Loucy (cell line): ENCODE data around the gene TGFB2.

Experiments used
- H2AFZ ChIP-seq: fragments of 200-600 bp; sonication (generic); 2 replicates; pipeline ENCODE4 v1.6.0; 2016; ENCODE audit warnings: antibody characterized with exemption, mild to moderate bottlenecking, low read length, moderate library complexity
- H3F3A ChIP-seq: fragments of 200-600 bp; 2 replicates; pipeline ENCODE4 v1.6.0; 2016; ENCODE audit warnings: antibody characterized with exemption, low read depth, mild to moderate bottlenecking
- H3K27me3 ChIP-seq: fragments of 200-600 bp; sonication (generic); 2 replicates; pipeline ENCODE4 v1.6.1; 2014; ENCODE audit warnings: low read length, mild to moderate bottlenecking; ENCODE audit not compliant: insufficient read depth, poor library complexity, severe bottlenecking
- H3K36me3 ChIP-seq: fragments of 200-600 bp; sonication (generic); 2 replicates; pipeline ENCODE4 v1.6.1; 2016; ENCODE audit warnings: low read length; ENCODE audit not compliant: insufficient read depth
- H3K4me1 ChIP-seq: fragments of 200-600 bp; sonication (generic); 2 replicates; pipeline ENCODE4 v1.5.1; 2014; ENCODE audit warnings: low read length, mild to moderate bottlenecking; ENCODE audit not compliant: insufficient read depth, poor library complexity, severe bottlenecking
- H3K4me2 ChIP-seq: fragments of 200-600 bp; sonication (generic); 2 replicates; pipeline ENCODE4 v1.6.0; 2014; ENCODE audit warnings: antibody characterized with exemption, low read length, low read depth, mild to moderate bottlenecking; ENCODE audit not compliant: poor library complexity, severe bottlenecking
- H3K4me3 ChIP-seq: fragments of 200-600 bp; sonication (generic); 2 replicates; pipeline ENCODE4 v1.5.1; 2014; ENCODE audit warnings: low read length, mild to moderate bottlenecking, mixed read lengths; ENCODE audit not compliant: poor library complexity, severe bottlenecking
- H3K79me2 ChIP-seq: fragments of 200-600 bp; sonication (generic); 2 replicates; pipeline ENCODE4 v1.6.1; 2014; ENCODE audit warnings: low read length; ENCODE audit not compliant: insufficient read depth
- H3K9ac ChIP-seq: fragments of 200-600 bp; sonication (generic); 2 replicates; pipeline ENCODE4 v1.6.0; 2014; ENCODE audit warnings: mild to moderate bottlenecking, low read depth, low read length, moderate library complexity; ENCODE audit not compliant: poor library complexity, severe bottlenecking
- H3K9me2 ChIP-seq: fragments of 200-600 bp; sonication (generic); replicated peaks from 2 replicates; pipeline ENCODE4 v1.6.1; 2016; ENCODE audit warnings: low read depth, low read length, mixed read lengths
- H3K9me3 ChIP-seq: fragments of 200-600 bp; sonication (generic); 2 replicates; pipeline ENCODE4 v1.6.1; 2014; ENCODE audit warnings: mild to moderate bottlenecking, antibody characterized with exemption, low read length, low read depth; ENCODE audit not compliant: insufficient read depth
- H4K20me1 ChIP-seq: fragments of 200-600 bp; sonication (generic); 2 replicates; pipeline ENCODE4 v1.6.0; 2014; ENCODE audit warnings: antibody characterized with exemption, low read length, mild to moderate bottlenecking; ENCODE audit not compliant: insufficient read depth, poor library complexity, severe bottlenecking
- CTCF ChIP-seq: fragments of 200-600 bp; sonication (generic); conservative IDR thresholded peaks from 2 replicates; pipeline ENCODE4 v1.5.1; 2014; ENCODE audit warnings: mild to moderate bottlenecking, antibody characterized with exemption, low read length
- EZH2phosphoT487 ChIP-seq: fragments of 200-600 bp; IDR thresholded peaks from 2 replicates; pipeline ENCODE4 v1.6.1; 2018; ENCODE audit warnings: antibody characterized with exemption, mild to moderate bottlenecking, moderate library complexity, borderline replicate concordance

Gene TGFB2

GRCh38 chr1:218344814-218345672 is at the start of gene TGFB2:
Gene TGFB2, plus strand, starts transcription at chr1:218345336. Its CDS starts 1,366 bp downstream, at chr1:218346702.
- Histone ChIP-seq H3K4me2 (peak within 1 kb of the TSS; percentile 77), H3K4me3 (peak within 1 kb of the TSS; percentile 77), H3K36me3 (no peaks in the 10 kb centered on the region), H3F3A (no peaks in the 10 kb centered on the region; the same call in 1 of the 2 replicates), H3K27me3 (peaks cover 6% of the 10 kb centered on the region), H4K20me1 (no peaks in the 10 kb centered on the region), H3K4me1 (peaks cover 8% of the 10 kb centered on the region), H3K9ac (peak within 1 kb of the TSS; percentile 67), H3K9me3 (no peaks in the 10 kb centered on the region), H3K79me2 (no peaks in the 10 kb centered on the region), H2AFZ (peak within 1 kb of the TSS; percentile 97), H3K9me2 (no peaks in the 10 kb centered on the region)
- TF ChIP-seq EZH2phosphoT487 = no peak
- TF ChIP-seq CTCF = no peak

GRCh38 chr1:218296162-218296561 is 49.0 kb upstream of the TGFB2 start:
- Histone ChIP-seq H3K27me3 (no peaks in the 10 kb centered on the region), H3K9me2 (no peaks in the 10 kb centered on the region), H3K9me3 (no peaks in the 10 kb centered on the region), H3K4me1 (peaks cover 5% of the 10 kb centered on the region), H3F3A (no peaks in the 10 kb centered on the region), H3K9ac (no peak overlapping the region), H3K4me2 (no peak overlapping the region), H4K20me1 (peaks cover 11% of the 10 kb centered on the region), H3K79me2 (peaks cover 39% of the 10 kb centered on the region), H3K4me3 (no peak overlapping the region), H3K36me3 (peaks cover 8% of the 10 kb centered on the region; the same call in 1 of the 2 replicates), H2AFZ (no peak overlapping the region)
- no peak for TF ChIP-seq CTCF
- TF ChIP-seq EZH2phosphoT487 = no peak

- TF ChIP-seq CTCF (no peak), EZH2phosphoT487 (no peak)
- H3K9me3 ChIP-seq = no peaks in the 10 kb centered on the region
- H3K9ac ChIP-seq = no peak overlapping the region
- peaks cover 2% of the 10 kb centered on the region for H3K4me1 ChIP-seq
- peaks cover 11% of the 10 kb centered on the region for H4K20me1 ChIP-seq
- peaks cover 35% of the 10 kb centered on the region for H3K79me2 ChIP-seq
- H2AFZ ChIP-seq = no peak overlapping the region
- peaks cover 8% of the 10 kb centered on the region; the same call in 1 of the 2 replicates for H3K36me3 ChIP-seq
- H3K4me2 ChIP-seq = no peak overlapping the region
- H3K4me3 ChIP-seq = no peak overlapping the region
- H3K9me2 ChIP-seq = no peaks in the 10 kb centered on the region
- no peaks in the 10 kb centered on the region for H3F3A ChIP-seq
- H3K27me3 ChIP-seq = no peaks in the 10 kb centered on the region
Measured at GRCh38 chr1:218297461-218297860, 47.7 kb upstream of the TGFB2 start.
